WI38 (cell line): ENCODE measurements around the gene CYB561A3.
A peak's percentile ranks its signal among the peaks of the same experiment; 100 is the strongest.

ENCODE experiments used
- H3K4me3 ChIP-seq: 2 replicates; pipeline ENCODE4 v1.5.1; 2011; ENCODE audit warnings: low read depth, mild to moderate bottlenecking, control low read depth, low read length
- CTCF ChIP-seq: IDR thresholded peaks from 2 replicates; pipeline ENCODE4 v1.5.1; 2012; ENCODE audit warnings: low read depth, mild to moderate bottlenecking, control low read depth, low read length

The CYB561A3 gene

GRCh38 chr11:61367406-61367805, 5.7 kb upstream of the CYB561A3 start:
- TF ChIP-seq CTCF = no peak
- no peak overlapping the region for H3K4me3 ChIP-seq

GRCh38 chr11:61364012-61364675, 2.5 kb upstream of the CYB561A3 start:
- H3K4me3 ChIP-seq = no peak overlapping the region
- TF ChIP-seq CTCF = no peak

GRCh38 chr11:61362542-61362875, 827 bp upstream of the CYB561A3 start:
- peak overlapping the region; percentile 78 for H3K4me3 ChIP-seq
- TF ChIP-seq CTCF = no peak

GRCh38 chr11:61361237-61361740, 393 bp downstream of the CYB561A3 start:
- peak overlapping the region; percentile 78 for H3K4me3 ChIP-seq

GRCh38 chr11:61359516-61359915, 2.2 kb downstream of the CYB561A3 start:
- H3K4me3 ChIP-seq = no peak overlapping the region
- TF ChIP-seq CTCF = no peak

More at GRCh38 chr11:61361237-61361740, 393 bp downstream of the CYB561A3 start:
- no peak for TF ChIP-seq CTCF

- no peak overlapping the region for H3K4me3 ChIP-seq
- TF ChIP-seq CTCF = no peak
Observed at GRCh38 chr11:61358566-61358965, 3.1 kb downstream of the CYB561A3 start.

GRCh38 chr11:61357894-61358239, 3.8 kb downstream of the CYB561A3 start:
- TF ChIP-seq CTCF = no peak
- H3K4me3 ChIP-seq = no peak overlapping the region
